GM12892 (cell line): Measurements from ENCODE around the gene GPR42.

Experiments used
- POLR2A ChIP-seq: IDR thresholded peaks from 2 replicates; pipeline ENCODE4 v1.6.1; 2011; ENCODE audit warnings: low read depth, low read length, control low read depth
- POLR2AphosphoS5 ChIP-seq: IDR thresholded peaks from 2 replicates; pipeline ENCODE4 v1.6.1; 2011; ENCODE audit warnings: low read depth, low read length, control low read depth

DNA sequence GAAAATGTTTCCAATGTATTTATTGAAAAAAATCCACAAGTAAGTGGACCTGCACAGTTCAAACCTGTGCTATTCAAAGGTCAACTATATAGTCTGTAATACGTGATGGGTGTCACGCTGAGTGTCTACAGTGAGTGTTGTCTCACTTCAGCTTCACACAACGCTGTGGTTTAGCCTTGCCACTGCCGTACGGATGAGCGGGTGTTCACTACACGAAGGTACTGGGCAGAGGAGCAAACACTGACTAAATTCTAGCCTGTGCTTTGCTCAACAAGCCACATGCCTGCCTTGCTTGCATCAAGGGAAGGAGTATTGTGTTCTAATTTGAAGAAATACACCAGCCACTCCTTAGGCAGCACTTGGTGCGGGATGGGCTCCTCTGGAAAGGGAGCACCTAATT is 16.0 kb upstream of the GPR42 start:
- TF ChIP-seq POLR2AphosphoS5 (no peak), POLR2A (no peak)
